ENCODE data around the gene SLC32A1.

DNA sequence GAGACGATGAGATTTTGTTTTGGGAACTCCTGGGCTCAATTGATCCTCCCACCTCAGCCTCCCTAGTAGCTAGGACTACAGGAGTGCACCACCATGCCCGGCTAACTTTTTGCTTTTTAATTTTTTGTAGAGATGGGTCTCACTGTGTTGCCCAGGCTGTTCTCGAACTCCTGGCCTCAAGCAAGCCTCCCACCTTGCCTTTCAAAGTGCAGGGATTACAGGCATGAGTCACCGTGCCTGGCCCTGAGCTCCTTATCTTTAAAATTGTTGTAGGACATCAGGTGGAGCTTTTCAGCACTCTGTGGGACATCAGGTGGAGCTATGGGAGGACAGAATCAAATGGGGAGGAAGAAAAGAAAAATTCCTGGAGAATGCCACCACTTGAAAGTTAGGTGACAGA is 36.7 kb downstream of the SLC32A1 start:
- TF ChIP-seq ZNF121 (CRISPR knock-in tag; IDR thresholded peaks at IDR 0.05) = no peak
- TF ChIP-seq, protein P1, sequence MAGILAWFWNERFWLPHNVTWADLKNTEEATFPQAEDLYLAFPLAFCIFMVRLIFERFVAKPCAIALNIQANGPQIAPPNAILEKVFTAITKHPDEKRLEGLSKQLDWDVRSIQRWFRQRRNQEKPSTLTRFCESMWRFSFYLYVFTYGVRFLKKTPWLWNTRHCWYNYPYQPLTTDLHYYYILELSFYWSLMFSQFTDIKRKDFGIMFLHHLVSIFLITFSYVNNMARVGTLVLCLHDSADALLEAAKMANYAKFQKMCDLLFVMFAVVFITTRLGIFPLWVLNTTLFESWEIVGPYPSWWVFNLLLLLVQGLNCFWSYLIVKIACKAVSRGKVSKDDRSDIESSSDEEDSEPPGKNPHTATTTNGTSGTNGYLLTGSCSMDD (CRISPR knock-in tag; IDR thresholded peaks at IDR 0.05) = no peak
